SH-SY5Y (cell line): Measurements from ENCODE around the gene ATP6V1G2.

Experiments used
- GATA2 ChIP-seq: IDR thresholded peaks from 2 replicates; pipeline ENCODE4 v1.6.1; 2011; ENCODE audit warnings: mild to moderate bottlenecking, low read depth, low read length
- GATA3 ChIP-seq: IDR thresholded peaks from 2 replicates; pipeline ENCODE4 v1.6.1; 2011; ENCODE audit warnings: low read depth, mild to moderate bottlenecking, low read length, moderate library complexity

DNA sequence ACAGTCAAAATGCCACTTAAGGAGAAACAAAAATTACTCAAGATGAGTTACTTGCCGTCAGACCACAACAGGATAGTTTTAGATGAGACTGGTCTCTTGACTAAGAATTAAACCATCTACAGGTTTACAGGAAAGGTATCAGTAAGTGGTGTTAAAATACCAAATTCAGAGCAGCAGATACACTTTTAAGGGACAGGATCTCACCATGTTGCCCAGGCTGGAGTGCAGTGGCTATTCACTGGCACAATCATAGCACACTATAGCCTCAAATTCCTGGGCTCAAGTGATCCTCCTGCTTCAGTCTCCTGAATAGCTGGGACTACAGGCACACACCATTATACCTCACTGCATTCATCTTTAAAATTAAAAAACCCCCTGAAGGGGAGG is 13.0 kb downstream of the ATP6V1G2 start:
- TF ChIP-seq GATA2: no peak
- no peak for TF ChIP-seq GATA3
